ENCODE data around the gene KCTD5.

The KCTD5 gene

DNA sequence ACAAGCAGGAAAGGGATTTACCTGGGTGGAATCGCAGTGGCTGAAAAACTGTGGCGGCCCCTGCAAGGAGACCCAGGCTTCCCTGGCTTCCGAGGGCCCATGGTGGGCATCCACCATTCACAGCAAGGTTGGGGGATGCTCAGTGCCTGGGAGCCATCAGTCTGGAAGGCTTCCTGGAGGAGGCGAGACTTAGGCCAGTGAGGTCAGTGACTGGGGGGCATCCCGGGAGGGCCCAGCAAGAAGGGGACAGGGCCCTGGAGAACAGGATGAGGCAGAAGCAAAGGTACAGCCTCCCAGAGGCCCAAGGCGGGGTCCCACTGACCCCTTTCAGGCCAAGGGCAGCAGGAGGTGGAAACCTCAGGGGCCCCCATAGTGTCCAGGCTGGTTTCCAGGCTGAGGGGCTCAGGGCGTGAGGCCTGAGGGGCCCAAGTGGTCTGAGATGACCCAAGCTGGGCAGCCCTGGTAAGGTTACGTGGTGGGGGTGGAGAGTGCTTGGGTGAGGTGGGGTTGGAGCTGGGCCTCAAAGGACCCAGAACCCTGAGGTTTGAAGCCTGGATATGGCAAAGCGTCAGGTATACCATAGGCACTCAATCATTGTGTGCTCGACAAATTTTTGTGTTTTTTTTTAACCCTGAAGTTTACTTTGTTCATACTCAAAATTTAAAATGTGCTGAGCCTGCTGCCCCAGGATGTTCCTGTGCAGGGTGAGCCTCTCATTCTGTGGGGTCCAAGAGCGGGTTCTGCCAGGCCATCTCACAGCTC is 54.3 kb downstream of the KCTD5 start:
- no peak overlapping the region for H3K4me3 ChIP-seq (replicated peaks; ENCODE audit: low read depth, low read length)
- no peak for DNase-seq (ENCODE audit: low read depth)
- TF ChIP-seq, protein P1, sequence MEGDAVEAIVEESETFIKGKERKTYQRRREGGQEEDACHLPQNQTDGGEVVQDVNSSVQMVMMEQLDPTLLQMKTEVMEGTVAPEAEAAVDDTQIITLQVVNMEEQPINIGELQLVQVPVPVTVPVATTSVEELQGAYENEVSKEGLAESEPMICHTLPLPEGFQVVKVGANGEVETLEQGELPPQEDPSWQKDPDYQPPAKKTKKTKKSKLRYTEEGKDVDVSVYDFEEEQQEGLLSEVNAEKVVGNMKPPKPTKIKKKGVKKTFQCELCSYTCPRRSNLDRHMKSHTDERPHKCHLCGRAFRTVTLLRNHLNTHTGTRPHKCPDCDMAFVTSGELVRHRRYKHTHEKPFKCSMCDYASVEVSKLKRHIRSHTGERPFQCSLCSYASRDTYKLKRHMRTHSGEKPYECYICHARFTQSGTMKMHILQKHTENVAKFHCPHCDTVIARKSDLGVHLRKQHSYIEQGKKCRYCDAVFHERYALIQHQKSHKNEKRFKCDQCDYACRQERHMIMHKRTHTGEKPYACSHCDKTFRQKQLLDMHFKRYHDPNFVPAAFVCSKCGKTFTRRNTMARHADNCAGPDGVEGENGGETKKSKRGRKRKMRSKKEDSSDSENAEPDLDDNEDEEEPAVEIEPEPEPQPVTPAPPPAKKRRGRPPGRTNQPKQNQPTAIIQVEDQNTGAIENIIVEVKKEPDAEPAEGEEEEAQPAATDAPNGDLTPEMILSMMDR (IDR thresholded peaks at IDR 0.05; ENCODE audit: low read length, missing control alignments), result no peak

GRCh38 chr16:2737238-2737605 is 54.9 kb downstream of the KCTD5 start:
- TF ChIP-seq, protein P1 (IDR thresholded peaks at IDR 0.05; ENCODE audit: low read length, missing control alignments), result no peak
- DNase-seq (ENCODE audit: low read depth), result no peak
- no peak overlapping the region for H3K4me3 ChIP-seq (replicated peaks; ENCODE audit: low read depth, low read length)

DNA sequence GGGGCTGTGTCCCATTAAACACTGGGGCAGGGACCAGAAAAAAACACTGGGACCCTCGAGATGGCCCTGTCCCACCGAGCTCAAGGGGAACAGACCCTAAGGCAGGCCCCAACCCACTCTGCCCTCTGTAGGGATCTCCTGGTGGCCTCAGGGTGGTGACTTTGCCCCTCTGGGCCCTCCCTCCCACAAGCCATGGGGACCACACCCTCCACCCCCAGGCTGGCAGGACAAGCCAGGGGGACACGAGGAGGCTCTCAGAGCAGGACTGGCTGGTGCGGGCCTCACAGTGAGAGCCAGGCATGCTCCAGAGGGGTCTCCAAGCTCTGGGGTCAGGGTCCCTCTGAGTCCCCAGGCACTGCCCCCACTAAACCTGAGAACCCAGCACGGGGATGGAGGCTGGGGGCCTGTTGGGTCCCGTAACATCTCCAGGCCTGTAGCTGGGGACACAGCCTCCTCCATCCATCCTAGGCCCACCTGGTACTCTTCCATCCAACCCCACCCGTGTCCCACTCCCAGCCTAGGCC is 55.6 kb downstream of the KCTD5 start:
- H3K4me3 ChIP-seq (replicated peaks; ENCODE audit: low read depth, low read length), result no peak overlapping the region
- TF ChIP-seq, protein P1 (IDR thresholded peaks at IDR 0.05; ENCODE audit: low read length, missing control alignments), result no peak

GRCh38 chr16:2738615-2739014 is 56.3 kb downstream of the KCTD5 start:
- no peak overlapping the region for H3K4me3 ChIP-seq (replicated peaks; ENCODE audit: low read depth, low read length)
- TF ChIP-seq, protein P1 (IDR thresholded peaks at IDR 0.05; ENCODE audit: low read length, missing control alignments), result no peak
- DNase-seq (ENCODE audit: low read depth), result no peak

More for the DNA sequence above, 55.6 kb downstream of the KCTD5 start:
- no peak for DNase-seq (ENCODE audit: low read depth)

- TF ChIP-seq, protein P1 (IDR thresholded peaks at IDR 0.05; ENCODE audit: low read length, missing control alignments), result no peak
- no peak for DNase-seq (ENCODE audit: low read depth)
- no peak overlapping the region for H3K4me3 ChIP-seq (replicated peaks; ENCODE audit: low read depth, low read length)
Observed at GRCh38 chr16:2739625-2740430, 57.5 kb downstream of the KCTD5 start.

GRCh38 chr16:2740476-2740875 is 58.2 kb downstream of the KCTD5 start:
- H3K4me3 ChIP-seq (replicated peaks; ENCODE audit: low read depth, low read length), result no peak overlapping the region
- TF ChIP-seq, protein P1 (IDR thresholded peaks at IDR 0.05; ENCODE audit: low read length, missing control alignments), result no peak
- DNase-seq (ENCODE audit: low read depth), result no peak

All from fibroblast of pulmonary artery (primary cell).